Ishikawa (cell line): ENCODE results near the gene CELSR1.

ENCODE experiments used
- CREB1 ChIP-seq: IDR thresholded peaks from 2 replicates; pipeline ENCODE4 v1.6.1; 2012; ENCODE audit warnings: low read depth
- EP300 ChIP-seq: IDR thresholded peaks from 2 replicates; pipeline ENCODE4 v1.6.1; 2012; ENCODE audit warnings: borderline replicate concordance
- NFIC ChIP-seq: IDR thresholded peaks from 2 replicates; pipeline ENCODE4 v1.6.1; 2012
- RAD21 ChIP-seq: IDR thresholded peaks from 2 replicates; pipeline ENCODE4 v1.6.1; 2012; ENCODE audit warnings: low read depth
- TCF12 ChIP-seq: IDR thresholded peaks from 2 replicates; pipeline ENCODE4 v1.6.1; 2012; ENCODE audit warnings: low read depth
- YY1 ChIP-seq: IDR thresholded peaks from 2 replicates; pipeline ENCODE4 v1.6.1; 2012; ENCODE audit warnings: low read depth
- ZBTB7A ChIP-seq: IDR thresholded peaks from 2 replicates; pipeline ENCODE4 v1.6.1; 2012; ENCODE audit warnings: low read depth
- TF ChIP-seq, protein P1 (sequence below): IDR thresholded peaks from 2 replicates; pipeline ENCODE4 v1.6.1; 2012; ENCODE audit warnings: low read depth, mild to moderate bottlenecking
- TF ChIP-seq, protein P2 (sequence below): IDR thresholded peaks from 2 replicates; pipeline ENCODE4 v1.6.1; 2012

DNA sequence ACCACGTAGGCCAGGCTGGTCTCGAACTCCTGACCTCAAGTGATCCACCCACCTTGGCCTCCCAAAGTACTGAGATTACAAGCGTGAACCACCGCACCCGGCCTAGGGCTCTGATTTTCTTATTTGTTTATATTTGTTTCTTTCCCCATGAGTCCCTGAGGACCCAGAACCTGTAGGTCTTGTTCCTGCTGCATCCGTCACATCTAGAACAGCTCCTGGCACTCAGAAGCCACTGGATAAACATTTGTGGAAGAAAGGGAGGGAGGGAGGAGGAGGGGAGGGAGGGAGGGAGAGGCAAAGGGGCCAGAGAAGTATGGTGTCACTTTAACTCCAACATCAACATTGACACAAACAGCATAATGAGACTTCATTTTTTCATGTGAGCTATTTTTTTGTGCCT is 67.7 kb downstream of the CELSR1 start:
- TF ChIP-seq EP300 (no peak), ZBTB7A (no peak), TCF12 (no peak), RAD21 (no peak), NFIC (no peak), CREB1 (no peak), YY1 (no peak)
- TF ChIP-seq, protein P1, sequence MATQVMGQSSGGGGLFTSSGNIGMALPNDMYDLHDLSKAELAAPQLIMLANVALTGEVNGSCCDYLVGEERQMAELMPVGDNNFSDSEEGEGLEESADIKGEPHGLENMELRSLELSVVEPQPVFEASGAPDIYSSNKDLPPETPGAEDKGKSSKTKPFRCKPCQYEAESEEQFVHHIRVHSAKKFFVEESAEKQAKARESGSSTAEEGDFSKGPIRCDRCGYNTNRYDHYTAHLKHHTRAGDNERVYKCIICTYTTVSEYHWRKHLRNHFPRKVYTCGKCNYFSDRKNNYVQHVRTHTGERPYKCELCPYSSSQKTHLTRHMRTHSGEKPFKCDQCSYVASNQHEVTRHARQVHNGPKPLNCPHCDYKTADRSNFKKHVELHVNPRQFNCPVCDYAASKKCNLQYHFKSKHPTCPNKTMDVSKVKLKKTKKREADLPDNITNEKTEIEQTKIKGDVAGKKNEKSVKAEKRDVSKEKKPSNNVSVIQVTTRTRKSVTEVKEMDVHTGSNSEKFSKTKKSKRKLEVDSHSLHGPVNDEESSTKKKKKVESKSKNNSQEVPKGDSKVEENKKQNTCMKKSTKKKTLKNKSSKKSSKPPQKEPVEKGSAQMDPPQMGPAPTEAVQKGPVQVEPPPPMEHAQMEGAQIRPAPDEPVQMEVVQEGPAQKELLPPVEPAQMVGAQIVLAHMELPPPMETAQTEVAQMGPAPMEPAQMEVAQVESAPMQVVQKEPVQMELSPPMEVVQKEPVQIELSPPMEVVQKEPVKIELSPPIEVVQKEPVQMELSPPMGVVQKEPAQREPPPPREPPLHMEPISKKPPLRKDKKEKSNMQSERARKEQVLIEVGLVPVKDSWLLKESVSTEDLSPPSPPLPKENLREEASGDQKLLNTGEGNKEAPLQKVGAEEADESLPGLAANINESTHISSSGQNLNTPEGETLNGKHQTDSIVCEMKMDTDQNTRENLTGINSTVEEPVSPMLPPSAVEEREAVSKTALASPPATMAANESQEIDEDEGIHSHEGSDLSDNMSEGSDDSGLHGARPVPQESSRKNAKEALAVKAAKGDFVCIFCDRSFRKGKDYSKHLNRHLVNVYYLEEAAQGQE: no peak
- TF ChIP-seq, protein P2, sequence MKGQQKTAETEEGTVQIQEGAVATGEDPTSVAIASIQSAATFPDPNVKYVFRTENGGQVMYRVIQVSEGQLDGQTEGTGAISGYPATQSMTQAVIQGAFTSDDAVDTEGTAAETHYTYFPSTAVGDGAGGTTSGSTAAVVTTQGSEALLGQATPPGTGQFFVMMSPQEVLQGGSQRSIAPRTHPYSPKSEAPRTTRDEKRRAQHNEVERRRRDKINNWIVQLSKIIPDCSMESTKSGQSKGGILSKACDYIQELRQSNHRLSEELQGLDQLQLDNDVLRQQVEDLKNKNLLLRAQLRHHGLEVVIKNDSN: no peak
